T-helper 1 cell (primary cell): Measurements from ENCODE around the gene TTC33.
A peak's percentile ranks its signal among the peaks of the same experiment; 100 is the strongest.
"Not testable (repeated sequence)": the region's sequence is repeated elsewhere in the genome, so short reads cannot be mapped to it uniquely, and the experiment has no call there.

ENCODE experiments used
- DNase-seq, 5 donors: peaks; one replicate each; pipeline ENCODE4 v3.0.0-alpha.2; 2012 to 2020

Gene TTC33

GRCh38 chr5:40605295-40605958 lies 150.3 kb downstream of the TTC33 start:
- DNase-seq: no peak

DNA sequence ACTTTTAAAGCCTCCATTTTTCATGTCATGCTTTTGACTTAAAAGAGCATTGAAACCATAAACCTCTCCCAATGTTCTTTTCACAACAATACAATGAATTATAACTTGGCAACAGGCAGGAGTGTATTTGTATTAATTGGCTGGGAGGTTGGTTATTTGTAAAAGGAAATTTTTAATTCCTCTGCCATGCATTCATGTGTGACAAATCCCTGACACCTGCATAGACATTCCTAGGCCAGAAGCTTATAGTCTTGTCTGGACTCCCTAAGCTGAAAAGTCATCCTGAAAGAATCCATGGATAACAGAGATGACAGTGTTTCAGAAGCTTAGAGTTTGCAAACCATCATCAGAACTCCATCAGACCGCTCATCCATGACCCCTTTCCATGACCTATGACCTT lies 152.4 kb downstream of the TTC33 start:
- DNase-seq: no peak

DNA sequence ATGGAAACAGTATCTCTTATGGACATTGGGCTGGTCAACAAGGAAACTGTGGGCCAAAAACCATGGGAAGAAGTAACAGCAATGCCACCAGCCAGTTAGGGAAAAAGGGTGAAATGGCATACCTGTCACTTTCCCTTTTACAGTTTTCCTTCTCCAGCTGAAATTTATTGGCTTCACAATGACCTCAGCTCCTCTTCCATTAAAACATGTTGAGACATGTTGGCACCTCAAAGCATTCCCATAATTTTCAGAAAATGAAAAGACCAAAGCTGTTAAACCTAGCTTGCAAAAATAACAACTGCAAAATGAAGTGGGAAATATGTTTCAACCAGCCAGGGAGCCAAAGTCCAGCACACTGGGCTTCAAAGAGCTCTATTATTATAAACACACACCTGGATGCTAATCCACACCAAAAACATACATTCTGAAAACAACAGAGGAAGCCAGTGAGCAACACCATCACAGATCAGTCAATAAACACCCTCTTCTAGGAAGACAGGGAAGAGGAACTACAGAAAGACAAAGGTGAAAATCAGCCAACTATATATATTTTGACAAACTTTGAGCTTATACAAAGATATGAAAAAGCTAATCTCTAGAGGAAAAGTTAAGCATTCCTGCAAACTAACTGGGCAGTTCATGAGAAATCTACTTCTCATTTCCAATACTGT lies 154.4 kb downstream of the TTC33 start:
- no peak for DNase-seq

DNA sequence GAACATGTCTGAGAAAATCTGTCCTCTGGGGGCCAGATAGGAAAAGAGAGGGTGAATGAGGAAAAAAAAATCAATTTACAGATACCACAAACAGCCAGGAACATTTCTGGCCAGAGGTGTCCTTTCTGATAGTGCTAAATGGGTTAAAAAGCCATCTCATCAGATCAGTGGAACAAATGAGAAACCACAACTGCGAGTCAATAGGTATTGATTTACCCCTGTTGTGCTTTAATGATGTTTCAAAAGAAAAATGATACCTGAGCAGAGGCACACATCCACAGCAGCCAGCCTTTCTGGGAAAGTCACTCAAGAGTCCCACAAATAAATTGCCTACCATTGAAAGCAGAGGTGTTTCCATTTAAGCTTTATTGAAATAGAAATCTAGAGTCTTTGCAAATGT lies 155.4 kb downstream of the TTC33 start:
- DNase-seq: no peak

DNA sequence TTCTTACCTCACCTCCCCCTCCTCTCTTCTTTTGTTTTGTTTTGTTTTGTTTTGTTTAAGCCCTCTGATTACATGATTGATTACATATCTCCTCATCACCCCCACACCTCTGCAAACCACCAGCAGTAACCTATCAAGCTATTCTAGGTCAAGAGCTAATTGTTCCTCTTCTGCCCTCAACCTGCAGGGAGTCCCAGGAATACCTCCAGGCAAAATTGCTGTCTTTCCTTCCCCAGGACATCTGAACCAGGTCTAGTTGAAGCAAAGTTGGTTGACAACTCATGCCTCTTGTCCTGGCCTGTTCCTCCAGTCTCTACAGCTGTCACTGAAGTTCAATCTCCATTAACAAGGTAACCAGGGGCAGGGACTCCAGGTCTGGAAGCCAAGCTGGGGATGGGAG lies 156.1 kb downstream of the TTC33 start:
- no peak for DNase-seq

DNA sequence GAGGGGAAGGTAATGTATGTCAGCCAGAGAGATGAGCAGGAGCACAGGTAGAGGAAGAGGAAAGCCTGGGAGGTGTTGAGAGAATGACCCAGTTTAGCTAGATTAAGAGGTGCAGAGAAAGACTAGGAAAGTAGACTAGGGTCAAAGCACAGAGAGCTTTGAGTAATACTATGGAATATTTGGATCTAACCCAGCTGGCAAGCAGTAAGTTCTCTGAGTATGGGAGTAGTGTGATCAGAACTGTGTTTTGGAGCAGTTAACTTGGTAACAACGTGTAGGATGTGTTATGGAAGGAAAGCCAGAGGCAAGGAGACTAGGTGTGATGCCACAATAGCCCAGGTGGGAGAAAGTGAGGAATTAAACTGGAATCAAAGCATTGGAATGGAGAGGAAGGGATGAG lies 160.9 kb downstream of the TTC33 start:
- DNase-seq: no peak

DNA sequence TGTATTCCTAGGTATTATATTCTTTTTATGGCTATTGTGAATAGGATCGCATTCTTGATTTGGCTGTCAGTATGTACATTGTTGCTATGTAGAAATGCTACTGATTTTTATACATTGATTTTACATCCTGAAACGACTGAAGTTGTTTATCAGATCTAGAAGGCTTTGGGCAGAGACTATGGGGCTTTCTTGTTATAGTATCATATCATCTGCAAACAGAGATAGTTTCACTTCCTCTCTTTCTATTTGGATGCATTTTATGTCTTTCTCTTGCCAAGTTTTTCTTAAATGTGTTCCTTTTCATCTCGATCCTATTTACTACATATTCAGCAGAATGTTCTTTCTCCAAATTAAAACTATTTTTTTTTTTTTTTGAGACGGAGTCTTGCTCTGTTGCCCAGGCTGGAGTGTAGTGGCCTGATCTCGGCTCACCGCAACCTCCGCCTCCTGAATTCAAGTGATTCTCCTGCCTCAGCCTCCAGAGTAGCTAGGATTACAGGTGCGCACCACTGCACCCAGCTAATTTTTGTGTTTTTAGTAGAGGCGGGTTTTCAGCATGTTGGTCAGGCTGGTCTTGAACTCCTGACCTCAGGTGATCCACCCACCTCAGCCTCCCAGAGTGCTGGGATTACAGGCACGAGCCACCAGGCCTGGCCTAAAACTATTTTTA lies 163.9 kb downstream of the TTC33 start:
- peak in 1 of 5 donors; percentile 54 for DNase-seq

DNA sequence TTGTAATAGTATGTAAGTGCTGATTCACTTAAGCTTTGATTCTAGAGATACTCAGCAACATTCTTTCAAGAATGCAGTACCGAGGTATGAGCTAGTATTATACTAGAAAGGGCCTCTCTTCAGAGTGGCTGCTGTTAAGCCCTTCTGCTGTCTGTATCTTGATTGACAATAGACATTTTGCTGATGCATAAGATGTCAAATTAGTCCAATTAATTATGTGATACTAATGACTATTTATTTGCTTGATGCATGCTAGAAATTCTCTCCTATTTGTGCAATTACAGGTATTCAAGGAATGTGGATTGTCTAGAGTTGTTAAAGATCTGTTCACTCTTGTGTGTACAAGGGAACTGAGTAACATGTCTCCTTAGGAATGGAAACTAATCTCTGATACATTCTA lies 168.4 kb downstream of the TTC33 start:
- no peak for DNase-seq

GRCh38 chr5:40585537-40586267 lies 170.1 kb downstream of the TTC33 start:
- DNase-seq: no peak

GRCh38 chr5:40584054-40584453 lies 171.7 kb downstream of the TTC33 start:
- DNase-seq: no peak

- peak in 1 of 5 donors; percentile 82 for DNase-seq
Observed at GRCh38 chr5:40578501-40579451, 177.0 kb downstream of the TTC33 start.

- no peak for DNase-seq
Observed at GRCh38 chr5:40577718-40578117, 178.0 kb downstream of the TTC33 start.

GRCh38 chr5:40575921-40576320 lies 179.8 kb downstream of the TTC33 start:
- DNase-seq: no peak

DNA sequence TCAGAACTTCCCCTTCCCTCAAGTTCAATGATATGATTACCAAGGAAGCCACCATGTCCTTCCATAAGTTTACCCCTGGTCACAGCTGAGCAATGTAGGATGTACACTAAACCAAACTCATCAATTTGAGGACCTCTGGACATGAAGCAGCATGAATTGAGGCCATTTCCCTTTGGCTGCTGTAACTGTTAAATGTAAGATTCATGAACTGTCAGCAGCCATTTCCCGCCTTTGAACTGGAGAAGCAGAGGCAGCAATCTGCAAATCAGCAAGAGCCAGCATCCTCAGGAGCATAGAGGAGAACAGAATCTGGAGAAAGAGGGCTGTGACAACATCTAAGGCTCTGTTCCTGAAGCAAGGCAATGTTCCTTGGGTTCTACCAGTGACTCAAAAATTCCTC lies 180.3 kb downstream of the TTC33 start:
- DNase-seq: no peak

- DNase-seq: no peak
Observed at GRCh38 chr5:40572937-40573336, 182.8 kb downstream of the TTC33 start.

DNA sequence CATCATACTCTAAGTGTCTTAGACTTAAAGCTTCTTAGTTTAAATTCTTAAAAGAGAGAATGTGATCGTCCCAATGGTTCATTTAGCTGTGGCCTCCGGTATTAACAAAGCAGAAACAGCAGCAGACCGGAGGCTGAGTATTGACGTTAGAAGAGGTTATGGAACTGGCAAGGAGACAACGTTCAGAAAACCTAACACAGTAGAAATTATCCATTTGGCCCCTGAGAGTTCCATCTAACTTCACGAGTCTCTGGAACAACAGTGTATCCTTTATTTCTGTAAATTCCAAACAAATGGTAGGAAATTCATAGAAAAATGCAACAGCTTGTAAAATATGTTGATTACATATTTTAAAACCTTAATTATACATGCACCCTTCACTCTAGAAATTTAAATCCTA lies 183.4 kb downstream of the TTC33 start:
- no peak for DNase-seq

- no peak for DNase-seq
Observed at GRCh38 chr5:40571729-40572128, 184.0 kb downstream of the TTC33 start.

GRCh38 chr5:40570408-40571129 lies 185.2 kb downstream of the TTC33 start:
- peak in 1 of 5 donors; percentile 23 for DNase-seq

DNA sequence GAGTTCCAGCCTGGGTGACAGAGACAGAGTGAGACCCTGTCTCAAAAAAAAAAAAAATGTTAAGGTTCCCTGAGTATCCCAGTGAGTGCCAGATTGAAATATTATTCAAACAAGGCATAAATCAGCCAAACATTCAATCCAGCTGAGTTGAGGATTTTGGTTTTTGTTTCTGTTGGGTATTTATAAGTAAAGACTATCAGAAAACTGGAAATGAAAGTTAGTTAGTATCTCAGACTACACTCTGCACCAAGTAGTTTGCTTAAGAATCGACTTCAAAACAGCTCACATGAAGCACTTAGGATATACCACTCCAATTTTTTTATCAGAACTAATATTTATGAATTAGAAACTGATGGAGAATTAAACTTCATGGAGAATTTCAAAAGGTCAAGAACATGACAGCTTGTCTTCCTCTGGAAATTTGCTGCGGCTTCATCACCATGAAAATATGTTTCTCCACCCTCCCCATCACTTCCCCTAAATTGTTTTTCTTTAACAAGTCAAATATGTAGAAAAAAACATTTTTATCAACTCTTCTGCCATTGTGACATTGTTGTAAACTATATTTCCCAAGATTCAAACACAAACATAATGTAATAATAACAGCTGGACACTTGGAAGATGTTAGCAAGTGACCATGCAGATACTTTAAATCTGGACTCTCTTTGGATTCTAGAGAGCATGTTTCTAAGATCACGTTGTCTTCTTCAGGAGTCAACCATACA lies 186.1 kb downstream of the TTC33 start:
- no peak for DNase-seq

- no peak for DNase-seq
Observed at GRCh38 chr5:40568548-40568947, 187.2 kb downstream of the TTC33 start.

GRCh38 chr5:40563173-40563572 lies 192.6 kb downstream of the TTC33 start:
- DNase-seq: not testable (repeated sequence)
